ENCODE results near the gene KRTCAP2.
A peak's percentile ranks its signal among the peaks of the same experiment; 100 is the strongest.
"Not testable (repeated sequence)": the region's sequence is repeated elsewhere in the genome, so short reads cannot be mapped to it uniquely, and the experiment has no call there.

KRTCAP2 gene

DNA sequence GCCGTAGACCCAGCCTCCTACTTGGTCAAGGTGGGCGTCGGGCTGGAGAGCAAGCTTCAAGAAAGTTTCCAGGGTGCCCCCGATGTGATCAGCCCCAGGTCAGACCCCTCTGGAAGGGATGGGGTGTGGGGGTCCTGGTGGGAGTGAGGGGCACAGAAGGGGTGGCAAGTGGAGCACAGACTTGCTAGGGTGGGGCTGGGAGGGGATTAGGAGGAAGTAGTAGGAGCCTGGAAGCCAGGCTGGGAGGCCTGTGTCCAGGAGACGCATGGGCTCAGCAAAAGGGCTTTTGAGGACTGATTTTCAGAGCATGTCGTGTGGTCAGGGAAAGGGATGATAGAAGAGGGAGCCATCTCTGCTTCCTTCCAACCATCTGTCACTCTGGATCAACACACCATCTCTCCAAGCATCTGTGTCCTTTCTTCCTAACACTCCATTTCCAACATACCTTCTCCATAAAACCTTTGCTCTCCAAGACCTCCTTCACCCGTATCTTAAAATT is 9.0 kb upstream of the KRTCAP2 start:
- DNase-seq, result no peak

DNA sequence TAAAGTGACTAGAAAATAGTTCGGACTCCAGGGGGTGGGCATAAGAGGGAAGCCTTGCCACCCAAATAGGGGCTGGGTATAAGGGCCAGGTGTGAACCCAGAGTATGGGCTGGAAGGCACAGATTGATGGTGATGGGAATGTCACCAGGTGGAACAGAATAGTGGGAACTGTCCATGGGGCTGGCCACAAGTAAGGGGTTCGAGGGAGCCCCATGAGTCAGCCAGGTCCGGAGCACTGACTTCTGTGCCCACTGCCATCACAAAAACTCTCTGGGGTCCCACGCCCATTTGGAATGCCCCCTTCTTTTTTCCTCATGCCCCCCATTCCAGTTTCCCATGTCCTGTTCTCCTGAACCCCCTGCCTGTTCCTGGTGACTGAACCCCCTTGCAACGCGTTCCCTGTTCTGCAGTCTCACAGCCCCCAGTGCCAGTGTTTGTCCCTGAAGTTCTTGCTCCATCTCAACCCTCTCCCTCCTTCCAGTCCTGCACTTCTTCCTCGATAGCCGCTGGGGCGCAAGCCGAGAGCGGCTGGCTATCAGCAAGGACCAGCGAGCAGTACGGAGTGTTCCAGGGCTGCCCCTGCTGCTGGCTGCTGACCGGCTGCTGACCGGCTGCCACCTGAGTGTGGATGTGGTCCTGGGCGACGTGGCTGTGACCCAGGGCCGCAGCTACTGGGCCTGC is 8.4 kb upstream of the KRTCAP2 start:
- no peak for DNase-seq

GRCh38 chr1:155179112-155180031 is 6.3 kb upstream of the KRTCAP2 start:
- no peak for DNase-seq

GRCh38 chr1:155178441-155179111 is 5.5 kb upstream of the KRTCAP2 start:
- no peak for DNase-seq

GRCh38 chr1:155177918-155178281 is 4.8 kb upstream of the KRTCAP2 start:
- DNase-seq, result no peak

DNA sequence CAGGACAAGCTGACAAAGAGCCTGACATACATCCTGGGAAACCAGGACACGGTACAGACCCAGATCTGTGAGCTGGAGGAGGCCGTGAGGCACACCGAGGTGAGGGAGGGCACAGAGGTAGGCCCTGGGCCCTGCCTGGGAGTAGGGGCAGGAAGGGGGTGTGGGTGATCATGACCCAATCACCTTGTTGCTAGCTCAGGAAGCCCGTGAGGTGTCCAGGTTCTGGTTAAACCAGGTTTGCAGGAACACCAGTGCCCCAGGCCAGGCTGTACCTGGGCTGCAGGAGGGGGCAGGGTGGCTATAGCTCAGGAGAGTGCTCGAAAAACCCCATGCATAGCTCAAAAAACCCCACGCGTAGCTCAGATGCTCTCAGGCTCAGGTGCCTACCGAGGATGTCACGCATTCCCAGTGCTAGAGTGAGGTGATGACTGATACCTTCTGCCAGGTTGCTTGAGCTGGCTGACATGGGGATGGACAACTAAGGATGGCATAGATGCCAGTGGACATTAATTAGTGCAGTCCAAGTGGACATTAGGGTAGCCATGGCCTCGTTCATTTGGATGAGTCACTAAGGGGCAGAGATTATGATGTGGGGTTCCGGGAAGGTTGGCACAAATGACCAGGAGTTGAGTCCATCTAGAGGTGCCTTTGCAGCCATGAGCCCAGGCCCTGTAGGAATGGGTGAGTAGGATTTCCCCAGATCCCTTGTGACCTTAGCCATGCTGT is 4.3 kb upstream of the KRTCAP2 start:
- DNase-seq, result no peak

GRCh38 chr1:155176544-155177071 is 3.5 kb upstream of the KRTCAP2 start:
- peak; percentile 77 for DNase-seq

GRCh38 chr1:155175927-155176371 is 2.8 kb upstream of the KRTCAP2 start:
- DNase-seq, result no peak

DNA sequence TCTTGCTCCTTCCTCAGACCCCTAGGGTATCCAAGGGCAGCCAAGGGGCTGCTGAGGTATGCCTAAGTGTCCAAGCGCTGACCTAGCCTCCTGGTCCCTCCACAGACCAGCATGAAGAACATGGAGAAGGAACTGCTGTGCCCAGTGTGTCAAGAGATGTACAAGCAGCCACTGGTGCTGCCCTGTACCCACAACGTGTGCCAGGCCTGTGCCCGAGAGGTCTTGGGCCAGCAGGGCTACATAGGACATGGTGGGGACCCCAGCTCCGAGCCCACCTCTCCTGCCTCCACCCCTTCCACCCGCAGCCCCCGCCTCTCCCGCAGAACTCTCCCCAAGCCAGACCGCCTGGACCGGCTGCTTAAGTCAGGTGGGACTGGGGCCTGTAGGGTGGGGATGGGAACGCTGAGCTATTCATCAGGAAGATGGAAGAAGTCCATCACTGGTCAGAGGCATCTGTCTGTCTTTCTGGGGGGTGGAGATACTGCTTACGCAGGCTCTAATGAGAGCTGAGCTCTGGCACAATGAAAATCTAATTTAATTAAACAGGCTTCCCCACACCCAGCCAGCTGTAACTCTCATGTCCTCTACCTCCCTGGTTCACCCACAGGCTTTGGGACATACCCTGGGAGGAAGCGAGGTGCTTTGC is 2.3 kb upstream of the KRTCAP2 start:
- DNase-seq, result no peak

GRCh38 chr1:155174324-155175280 is 1.5 kb upstream of the KRTCAP2 start:
- DNase-seq, result peak; percentile 77

DNA sequence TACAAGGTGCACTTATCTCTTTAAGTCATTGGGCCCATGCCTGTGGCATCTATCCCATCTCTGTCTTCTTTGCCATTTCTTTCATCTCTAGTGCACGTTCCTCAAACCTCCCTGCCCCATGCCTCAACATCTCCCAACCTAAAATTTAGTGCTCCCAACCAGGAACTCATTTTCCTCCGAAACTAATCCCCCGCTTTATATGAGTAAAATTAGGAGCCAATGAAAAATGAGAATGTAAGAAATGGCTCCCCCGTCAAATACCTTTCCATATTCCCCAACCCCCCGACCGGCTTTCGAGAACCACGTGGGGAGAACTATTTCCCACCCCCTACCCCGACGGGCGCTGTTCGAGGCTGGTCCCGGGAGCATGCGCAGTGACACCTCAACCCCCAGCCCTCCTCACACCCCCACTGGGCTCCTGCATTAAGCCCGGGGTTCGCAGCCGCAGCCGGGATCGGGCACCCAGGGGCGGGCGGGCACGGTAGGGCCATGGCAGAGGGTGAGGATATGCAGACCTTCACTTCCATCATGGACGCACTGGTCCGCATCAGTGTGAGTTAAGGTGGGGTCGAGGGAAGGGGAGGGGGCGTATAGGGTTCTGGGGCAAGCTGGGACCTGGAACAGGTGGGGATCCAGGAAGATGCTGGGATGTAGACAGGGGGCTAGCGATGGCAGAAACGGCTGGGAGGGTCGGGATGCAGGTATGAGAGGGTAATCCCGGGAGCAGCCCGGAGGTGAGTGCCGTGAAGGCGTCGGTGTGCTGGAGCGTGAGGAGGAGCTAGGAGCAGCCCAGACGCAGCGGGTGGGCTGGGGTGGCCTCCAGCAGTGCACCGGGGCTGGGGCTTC is 597 bp upstream of the KRTCAP2 start, which contains the start of gene TRIM46:
Gene TRIM46, plus strand, starts transcription at position 372 of the 846 bp plus-strand sequence. Its CDS starts 118 bp downstream, at position 490.
- no peak for DNase-seq

- no peak for DNase-seq
Observed at GRCh38 chr1:155171836-155172731, 1.0 kb downstream of the KRTCAP2 start.

DNA sequence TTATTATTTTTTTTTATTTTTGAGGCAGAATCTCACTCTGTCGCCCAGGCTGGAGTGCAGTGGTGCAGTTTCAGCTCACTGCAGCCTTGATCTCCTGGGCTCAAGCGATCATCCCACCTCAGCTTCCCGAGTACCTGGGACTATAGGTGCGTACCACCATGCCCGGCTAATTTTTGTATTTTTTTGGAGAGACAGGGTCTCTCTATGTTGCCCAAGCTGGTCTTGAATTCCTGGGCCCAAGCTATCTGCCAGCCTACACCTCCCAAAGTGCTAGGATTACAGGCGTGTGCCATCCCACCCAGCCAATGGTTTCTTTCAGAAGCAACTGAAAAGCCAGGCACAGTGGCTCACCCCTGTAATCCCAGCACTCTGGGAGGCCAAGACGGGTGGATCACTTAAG is 2.3 kb downstream of the KRTCAP2 start:
- no peak for DNase-seq

DNA sequence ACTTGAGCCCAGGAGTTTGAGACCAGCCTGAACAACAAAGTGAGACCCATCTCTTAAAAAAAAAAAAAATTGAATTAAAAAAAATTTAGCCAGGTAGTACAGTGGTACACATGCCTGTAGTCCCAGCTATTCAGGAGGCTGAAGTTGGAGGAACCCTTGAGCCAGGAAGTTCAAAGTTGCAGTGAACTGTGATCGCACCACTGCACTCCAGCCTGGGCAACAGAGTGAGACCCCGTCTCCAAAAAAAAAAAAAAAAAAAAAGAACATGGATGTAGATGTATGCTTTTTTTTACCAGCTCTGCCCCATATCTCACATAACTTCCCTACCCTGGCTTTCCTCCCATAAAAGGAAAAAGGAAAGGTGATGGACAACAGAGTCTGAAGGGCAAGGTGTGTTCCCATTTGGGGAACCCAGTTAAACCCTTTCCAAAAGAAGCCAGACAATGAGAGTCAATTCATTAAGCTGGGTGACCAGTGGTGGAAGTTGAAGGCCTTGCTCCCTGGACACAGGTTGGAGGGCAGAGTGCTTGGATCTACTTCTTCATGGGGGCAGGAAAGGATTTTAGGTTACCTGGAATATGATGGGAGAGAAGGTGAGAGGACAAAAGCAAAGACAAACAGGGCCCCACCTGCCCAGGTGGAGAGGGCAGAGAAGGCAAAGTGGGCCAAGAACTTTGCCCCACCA is 2.9 kb downstream of the KRTCAP2 start:
- no peak for DNase-seq

- no peak for DNase-seq
Observed at GRCh38 chr1:155169541-155169940, 3.6 kb downstream of the KRTCAP2 start.

DNA sequence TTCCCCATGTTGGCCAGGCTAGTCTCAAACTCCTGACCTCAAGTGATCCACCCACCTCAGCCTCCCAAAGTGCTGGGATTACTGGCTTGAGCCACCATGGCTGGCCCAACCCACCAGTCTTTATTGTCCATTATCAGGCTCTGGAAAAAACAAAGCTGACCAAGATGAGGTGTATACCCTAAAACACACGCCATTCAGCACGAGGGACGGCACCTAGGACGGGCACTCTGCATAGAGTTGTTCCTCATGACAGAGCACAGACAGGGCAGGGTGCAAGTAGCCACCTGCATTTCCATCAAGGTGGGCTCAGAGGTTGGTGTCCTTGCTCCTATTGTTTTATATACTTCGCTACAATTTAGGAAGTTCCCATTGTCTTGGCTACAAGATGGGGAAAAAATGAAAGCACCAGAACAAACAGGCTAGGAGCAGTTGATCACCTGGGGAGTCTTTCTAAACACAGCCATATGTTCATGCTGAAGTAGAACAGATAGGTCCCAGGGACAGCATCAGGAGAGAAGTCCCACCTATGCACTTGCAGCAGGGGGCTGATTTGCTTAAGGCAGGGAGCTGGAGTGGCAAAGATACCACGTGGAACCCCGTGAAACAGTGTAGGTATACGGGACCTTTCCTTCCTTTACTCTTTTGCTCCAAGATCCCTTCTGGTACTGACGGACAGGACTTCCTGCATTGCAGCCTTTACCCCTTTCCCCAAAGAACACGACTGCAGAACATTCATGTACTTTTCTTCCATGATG is 4.5 kb downstream of the KRTCAP2 start:
- DNase-seq, result no peak

GRCh38 chr1:155168105-155168445 is 5.0 kb downstream of the KRTCAP2 start:
- not testable (repeated sequence) for DNase-seq
